Left lung (tissue), 14 donors: ENCODE measurements around the gene GPR142. TPM values are rescaled to one million over a fixed set of nuclear protein-coding genes. Genes with fewer than 3 reads are reported as not detected.

Source experiments
- ATAC-seq: fragments of 200-7000 bp; cut with Tn5 transposase; one replicate; pipeline ENCODE4 v1.9.1; 2020; ENCODE audit warnings: moderate library complexity
- DNase-seq, 4 donors: peaks; one replicate each; pipeline ENCODE4 v3.0.0-alpha.2; 2013 to 2020
- H3K27ac ChIP-seq, 2 donors: fragments of 200-600 bp; sonication (generic) in 1 of 2; one replicate each; pipeline versions ENCODE4 v1.5.0 to v1.8.0; 2020 to 2021
- H3K27me3 ChIP-seq, 2 donors: fragments of 200-600 bp; sonication (generic) in 1 of 2; one replicate each; pipeline versions ENCODE4 v1.5.0 to v1.8.0; 2020 to 2021
- H3K36me3 ChIP-seq, 2 donors: fragments of 200-600 bp; sonication (generic) in 1 of 2; one replicate each; pipeline versions ENCODE4 v1.5.0 to v1.8.0; 2020 to 2021
- H3K4me1 ChIP-seq, 2 donors: fragments of 200-600 bp; one replicate each; pipeline ENCODE4 v1.8.0; 2021
- H3K4me3 ChIP-seq, 2 donors: fragments of 200-600 bp; sonication (generic) in 1 of 2; one replicate each; pipeline versions ENCODE4 v1.5.0 to v1.8.0; 2020 to 2021; ENCODE audit warnings: mild to moderate bottlenecking in 1 of 2
- H3K9me3 ChIP-seq, 2 donors: fragments of 200-600 bp; sonication (generic) in 1 of 2; one replicate each; pipeline versions ENCODE4 v1.5.0 to v1.8.0; 2020 to 2021
- intact Hi-C, 2 donors: fragments of 100-400 bp; cut with DNase I; formaldehyde crosslinking; loops; one replicate each; pipeline versions ENCODE4 v1.11.2 to v1.14.2; 2022
- long read RNA-seq, 12 donors: library from polyadenylated mRNA in 2 of 12; unstranded in 2 of 12; transcript quantifications; one replicate each; pipeline ENCODE4 v2.0.0 and lab custom pipeline, GENCODE V29; 2019 to 2026
- polyA plus RNA-seq, 6 donors: library from polyadenylated mRNA; unstranded; fragments of 120-200 nt; gene quantifications; one replicate each; pipeline ENCODE4 v1.2.1, GENCODE V29; 2013; ENCODE audit not compliant: insufficient read length in 6 of 6
- total RNA-seq, 2 donors: library from RNA; stranded (reverse); fragmentation: NEBNext Ultra II Directional; extraction: Animal tissue kit (Norgen Biotek cat#: 25700); gene quantifications; one replicate each; pipeline ENCODE4 v1.2.1, GENCODE V29; 2021
- TF ChIP-seq, protein P1 (sequence below), 2 donors: fragments of 200-600 bp; sonication (generic) in 1 of 2; IDR thresholded peaks; one replicate each; pipeline versions ENCODE4 v1.5.0 to v1.8.0; 2021; ENCODE audit warnings: antibody characterized with exemption in 2 of 2
- donor health status: DM: no; HTN: yes; CAD: no.
- donor health status: DM: no; HTN: no; CAD: no.

The GPR142 gene
- not detected for total RNA-seq
- polyA plus RNA-seq = under 1 TPM in 2 of 6 donors, not detected in 4; 0.08 TPM
- long read RNA-seq, donor 1 = 0 reads
- long read RNA-seq, donor 2 = 0 reads
- long read RNA-seq, donor 3 = 0 reads
- long read RNA-seq, donor 4 = 0 reads
- long read RNA-seq, donor 5 = 0 reads
- long read RNA-seq, donor 6 = 0 reads
- long read RNA-seq, donor 7 = 0 reads
- long read RNA-seq, donor 8 = 0 reads
- long read RNA-seq, donor 9 = 0 reads
- long read RNA-seq, donor 10 = 0 reads
- long read RNA-seq, donor 11 = 0 reads
- long read RNA-seq, donor 12 = 0 reads

GRCh38 chr17:74367206-74367605 lies at the start of gene GPR142:
Gene GPR142 (plus strand): TSS chr17:74367506. CDS start chr17:74369541, 2,035 bp downstream.
- H3K9me3 ChIP-seq = no peaks in the 10 kb centered on the region
- TF ChIP-seq, protein P1, sequence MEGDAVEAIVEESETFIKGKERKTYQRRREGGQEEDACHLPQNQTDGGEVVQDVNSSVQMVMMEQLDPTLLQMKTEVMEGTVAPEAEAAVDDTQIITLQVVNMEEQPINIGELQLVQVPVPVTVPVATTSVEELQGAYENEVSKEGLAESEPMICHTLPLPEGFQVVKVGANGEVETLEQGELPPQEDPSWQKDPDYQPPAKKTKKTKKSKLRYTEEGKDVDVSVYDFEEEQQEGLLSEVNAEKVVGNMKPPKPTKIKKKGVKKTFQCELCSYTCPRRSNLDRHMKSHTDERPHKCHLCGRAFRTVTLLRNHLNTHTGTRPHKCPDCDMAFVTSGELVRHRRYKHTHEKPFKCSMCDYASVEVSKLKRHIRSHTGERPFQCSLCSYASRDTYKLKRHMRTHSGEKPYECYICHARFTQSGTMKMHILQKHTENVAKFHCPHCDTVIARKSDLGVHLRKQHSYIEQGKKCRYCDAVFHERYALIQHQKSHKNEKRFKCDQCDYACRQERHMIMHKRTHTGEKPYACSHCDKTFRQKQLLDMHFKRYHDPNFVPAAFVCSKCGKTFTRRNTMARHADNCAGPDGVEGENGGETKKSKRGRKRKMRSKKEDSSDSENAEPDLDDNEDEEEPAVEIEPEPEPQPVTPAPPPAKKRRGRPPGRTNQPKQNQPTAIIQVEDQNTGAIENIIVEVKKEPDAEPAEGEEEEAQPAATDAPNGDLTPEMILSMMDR (IDR thresholded peaks at IDR 0.05) = no peak
- intact Hi-C loops = no loop called here
- H3K27ac ChIP-seq = no peak within 1 kb of the TSS
- no peak within 1 kb of the TSS for H3K4me3 ChIP-seq
- H3K36me3 ChIP-seq = no peaks in the 10 kb centered on the region
- DNase-seq (no peak), ATAC-seq (no peak)
- H3K27me3 ChIP-seq = peaks cover 4 to 45% of the 10 kb centered on the region in 2 donors
- H3K4me1 ChIP-seq = peaks cover 0 to 15% of the 10 kb centered on the region in 2 donors

DNA sequence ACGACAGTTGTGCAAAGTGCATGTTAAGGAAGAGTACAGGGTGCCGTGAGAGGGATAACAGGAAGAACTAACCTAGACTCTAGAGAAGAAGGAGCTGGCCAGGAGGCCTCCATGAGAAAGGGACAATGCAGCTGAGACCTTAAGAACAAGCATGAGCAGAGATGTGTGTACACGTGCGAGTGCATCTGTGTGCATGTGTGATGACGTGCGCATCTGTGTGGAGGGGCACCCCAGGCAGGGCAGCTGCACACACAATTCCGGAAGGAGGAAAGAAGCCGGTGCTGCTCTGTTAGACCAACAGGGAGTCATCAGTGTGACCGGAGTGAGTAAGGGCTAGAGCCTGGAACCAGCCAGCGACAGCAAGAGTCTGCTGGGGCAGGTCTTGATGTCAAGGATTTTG lies 48.9 kb upstream of the GPR142 start:
- Histone ChIP-seq H3K4me1 (no peaks in the 10 kb centered on the region), H3K27me3 (peaks cover 0 to 14% of the 10 kb centered on the region in 2 donors), H3K4me3 (no peak overlapping the region), H3K36me3 (no peaks in the 10 kb centered on the region), H3K9me3 (no peaks in the 10 kb centered on the region), H3K27ac (no peak overlapping the region)
- TF ChIP-seq, protein P1 (IDR thresholded peaks at IDR 0.05) = no peak
- intact Hi-C loops = no loop called here
- DNase-seq = no peak
- no peak for ATAC-seq

DNA sequence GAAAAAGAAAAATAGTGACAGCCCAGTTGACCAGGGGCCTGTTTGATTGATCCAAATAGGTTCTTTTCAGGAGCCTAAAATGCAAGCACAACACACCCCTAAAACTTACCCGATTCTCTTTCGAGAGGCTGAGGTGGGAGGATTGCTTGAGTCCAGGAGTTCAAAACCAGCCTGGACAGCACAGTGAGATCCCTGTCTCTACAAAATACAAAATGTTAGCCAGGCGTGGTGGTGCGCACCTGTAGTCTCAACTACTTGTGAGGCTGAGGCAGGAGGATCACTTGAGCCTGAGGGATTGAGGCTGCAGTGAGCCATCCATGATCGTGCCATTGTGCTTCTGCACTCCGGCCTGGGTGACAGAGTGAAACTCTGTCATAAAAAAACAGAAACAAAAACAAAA lies 42.8 kb upstream of the GPR142 start:
- H3K36me3 ChIP-seq = no peaks in the 10 kb centered on the region
- TF ChIP-seq, protein P1 (IDR thresholded peaks at IDR 0.05) = no peak
- intact Hi-C loops = no loop called here
- no peak overlapping the region for H3K4me3 ChIP-seq
- H3K27me3 ChIP-seq = peaks cover 20 to 67% of the 10 kb centered on the region in 2 donors
- DNase-seq = no peak
- H3K27ac ChIP-seq = no peak overlapping the region
- no peak for ATAC-seq
- H3K9me3 ChIP-seq = no peaks in the 10 kb centered on the region
- peaks cover 6 to 18% of the 10 kb centered on the region in 2 donors for H3K4me1 ChIP-seq

- TF ChIP-seq, protein P1 (IDR thresholded peaks at IDR 0.05) = no peak
These were observed 41.9 kb upstream of the GPR142 start for GRCh38 chr17:74325376-74325742.

GRCh38 chr17:74325743-74326379 lies 41.4 kb upstream of the GPR142 start, which contains the start of gene KIF19:
Gene KIF19 (plus strand): TSS chr17:74326226. CDS start chr17:74326350, 124 bp downstream.
- ATAC-seq (peak; percentile 88), DNase-seq (peak in 3 of 4 donors; percentile 25 to 86 (median 59))
- Histone ChIP-seq H3K4me1 (peaks cover 6 to 18% of the 10 kb centered on the region in 2 donors), H3K36me3 (no peaks in the 10 kb centered on the region), H3K9me3 (no peaks in the 10 kb centered on the region), H3K27me3 (peaks cover 20 to 74% of the 10 kb centered on the region in 2 donors), H3K4me3 (peak within 1 kb of the TSS; percentile 7 to 21), H3K27ac (no peak within 1 kb of the TSS)
- intact Hi-C loops = no loop called here
- TF ChIP-seq, protein P1 (IDR thresholded peaks at IDR 0.05) = no peak

More at GRCh38 chr17:74325376-74325742, 41.9 kb upstream of the GPR142 start:
- DNase-seq (no peak), ATAC-seq (no peak)
- H3K4me3 ChIP-seq = peak overlapping the region in 1 of 2 donors; percentile 7
- H3K4me1 ChIP-seq = peaks cover 6 to 18% of the 10 kb centered on the region in 2 donors
- H3K9me3 ChIP-seq = no peaks in the 10 kb centered on the region
- intact Hi-C loops = no loop called here
- peaks cover 20 to 74% of the 10 kb centered on the region in 2 donors for H3K27me3 ChIP-seq
- no peak overlapping the region for H3K27ac ChIP-seq
- H3K36me3 ChIP-seq = no peaks in the 10 kb centered on the region
